HG02588 (cell line): ENCODE data around the gene MAGEB1.

ENCODE experiments used
- ATAC-seq: cut with Tn5 transposase; IDR thresholded peaks from one replicate; pipeline ENCODE4 v1.9.1; 2021; ENCODE audit warnings: mild to moderate bottlenecking, moderate library complexity; ENCODE audit not compliant: unreplicated experiment

MAGEB1 gene

GRCh38 chrX:30296408-30297254, 49.7 kb downstream of the MAGEB1 start:
- ATAC-seq = no peak

GRCh38 chrX:30301208-30301607, 54.3 kb downstream of the MAGEB1 start:
- ATAC-seq = no peak
